HG02884 (cell line): ENCODE measurements around the gene DOCK8.

Experiments used
- ATAC-seq: cut with Tn5 transposase; IDR thresholded peaks from one replicate; pipeline ENCODE4 v1.9.1; 2021; ENCODE audit warnings: mild to moderate bottlenecking, moderate library complexity; ENCODE audit not compliant: unreplicated experiment

Gene DOCK8

GRCh38 chr9:488448-488847 lies 273.8 kb downstream of the DOCK8 start:
- no peak for ATAC-seq

- ATAC-seq = no peak
These were observed 274.8 kb downstream of the DOCK8 start for GRCh38 chr9:489198-490197.

- no peak for ATAC-seq
These were observed 280.1 kb downstream of the DOCK8 start for GRCh38 chr9:494764-495163.

- ATAC-seq = no peak
These were observed 281.1 kb downstream of the DOCK8 start for GRCh38 chr9:495739-496138.

- ATAC-seq = no peak
These were observed 288.7 kb downstream of the DOCK8 start for GRCh38 chr9:503326-503725.

GRCh38 chr9:503881-504852 lies 289.5 kb downstream of the DOCK8 start, which contains the start of gene KANK1:
KANK1 (plus strand) TSS chr9:504695.
- ATAC-seq = peak; percentile 84

- peak; percentile 17 for ATAC-seq
These were observed 290.5 kb downstream of the DOCK8 start for GRCh38 chr9:504921-505740.

- ATAC-seq = no peak
These were observed 291.0 kb downstream of the DOCK8 start for GRCh38 chr9:505741-506059.

GRCh38 chr9:506281-506680 lies 291.6 kb downstream of the DOCK8 start:
- ATAC-seq = no peak

- ATAC-seq = no peak
These were observed 297.2 kb downstream of the DOCK8 start for GRCh38 chr9:511861-512260.

- ATAC-seq = no peak
These were observed 298.0 kb downstream of the DOCK8 start for GRCh38 chr9:512555-513272.
